ENCODE data around the gene OR14C36. TPM values are rescaled to one million over a fixed set of nuclear protein-coding genes. Genes with fewer than 3 reads are reported as not detected.

The OR14C36 gene
- total and polyA plus RNA-seq, 2 donors (not counting 3 experiments of a cell fraction or from before 2014, with no cell fraction given) = not detected

DNA sequence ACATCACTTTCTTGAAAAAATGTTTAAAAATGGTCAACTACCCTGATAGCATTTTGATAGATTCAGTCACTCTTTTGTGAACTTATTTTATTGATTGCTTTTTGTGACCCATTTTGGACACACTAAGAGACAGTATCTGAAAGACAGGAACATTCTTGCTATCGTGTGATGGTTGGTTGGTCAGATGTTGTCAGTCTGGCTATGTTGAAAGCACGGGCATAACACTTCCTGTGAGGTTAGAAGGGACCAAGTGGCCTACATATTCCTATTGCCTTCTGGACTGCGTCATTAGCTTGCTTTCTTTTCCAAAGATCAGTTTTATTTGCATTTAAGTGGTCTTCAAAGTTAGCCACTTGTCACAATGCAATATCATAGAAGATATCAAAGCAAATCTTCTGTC lies 28.3 kb downstream of the OR14C36 start:
- BruUV-seq (replicated peaks) = no TSS peak
- Histone ChIP-seq H3K27ac (ENCODE audit: insufficient read depth, low read depth, low read length) (no peak overlapping the region), H3K4me3 (replicated peaks in 1 of 3; ENCODE audit: insufficient read depth in 1 of 3, low read depth in 1 of 3, low read length in 3 of 3) (no peak overlapping the region), H3K79me2 (ENCODE audit: control insufficient read depth, insufficient read depth, low read length) (no peaks in the 10 kb centered on the region), H2AFZ (ENCODE audit: low read depth, low read length) (no peak overlapping the region), H3K27me3 (ENCODE audit: control insufficient read depth in 2 of 2, insufficient read depth in 2 of 2, low read length in 2 of 2) (no peaks in the 10 kb centered on the region), H3K4me2 (ENCODE audit: insufficient read depth, low read length) (no peak overlapping the region), H3K9me1 (replicated peaks; ENCODE audit: control insufficient read depth, extremely low read depth, insufficient read depth, low read length) (no peaks in the 10 kb centered on the region), H3K36me3 (ENCODE audit: control insufficient read depth in 2 of 2, extremely low read depth in 1 of 2, insufficient read depth in 2 of 2, low read length in 2 of 2) (no peaks in the 10 kb centered on the region), H3K4me1 (ENCODE audit: control insufficient read depth, extremely low read depth, insufficient read depth, low read length) (no peaks in the 10 kb centered on the region), H3K9me3 (replicated peaks; ENCODE audit: control insufficient read depth, insufficient read depth, low read length) (no peaks in the 10 kb centered on the region), H4K20me1 (replicated peaks; ENCODE audit: control insufficient read depth, extremely low read depth, insufficient read depth, low read length) (no peaks in the 10 kb centered on the region), H3K9ac (replicated peaks; ENCODE audit: extremely low read depth, insufficient read depth, low read length) (no peak overlapping the region)
- intact Hi-C loops (cut with micrococcal nuclease) = no loop called here
- TF ChIP-seq GATA2 (IDR thresholded peaks at IDR 0.05; ENCODE audit: insufficient read depth, insufficient read length, low read depth, low read length) = no peak
- TF ChIP-seq POLR2A (IDR thresholded peaks at IDR 0.05; ENCODE audit: low read depth, low read length) = no peak
- TF ChIP-seq MYC (IDR thresholded peaks at IDR 0.05; ENCODE audit: low read depth, low read length) = no peak
- FAIRE-seq (no peak), DNase-seq (ENCODE audit: low read depth, low spot score) (no peak)
- POLR2A ChIA-PET = no interaction called here
- dilution Hi-C loops (cut with MboI; ENCODE audit: extremely low pct_ligation_motif_present, low sequenced_read_pairs) = no loop called here
- CTCF ChIA-PET = no interaction called here

- Histone ChIP-seq H3K4me1 (ENCODE audit: control insufficient read depth, extremely low read depth, insufficient read depth, low read length) (no peaks in the 10 kb centered on the region), H3K4me2 (ENCODE audit: insufficient read depth, low read length) (no peak overlapping the region), H3K9ac (replicated peaks; ENCODE audit: extremely low read depth, insufficient read depth, low read length) (no peak overlapping the region), H3K27ac (ENCODE audit: insufficient read depth, low read depth, low read length) (no peak overlapping the region), H3K9me3 (replicated peaks; ENCODE audit: control insufficient read depth, insufficient read depth, low read length) (no peaks in the 10 kb centered on the region), H3K9me1 (replicated peaks; ENCODE audit: control insufficient read depth, extremely low read depth, insufficient read depth, low read length) (no peaks in the 10 kb centered on the region), H3K27me3 (ENCODE audit: control insufficient read depth in 2 of 2, insufficient read depth in 2 of 2, low read length in 2 of 2) (no peaks in the 10 kb centered on the region), H3K79me2 (ENCODE audit: control insufficient read depth, insufficient read depth, low read length) (no peaks in the 10 kb centered on the region), H4K20me1 (replicated peaks; ENCODE audit: control insufficient read depth, extremely low read depth, insufficient read depth, low read length) (no peaks in the 10 kb centered on the region), H3K4me3 (replicated peaks in 1 of 3; ENCODE audit: insufficient read depth in 1 of 3, low read depth in 1 of 3, low read length in 3 of 3) (no peak overlapping the region), H2AFZ (ENCODE audit: low read depth, low read length) (no peak overlapping the region), H3K36me3 (ENCODE audit: control insufficient read depth in 2 of 2, extremely low read depth in 1 of 2, insufficient read depth in 2 of 2, low read length in 2 of 2) (no peaks in the 10 kb centered on the region)
- ChIA-PET POLR2A (no interaction called here), CTCF (no interaction called here)
- TF ChIP-seq POLR2A (IDR thresholded peaks at IDR 0.05; ENCODE audit: low read depth, low read length) = no peak
- TF ChIP-seq MYC (IDR thresholded peaks at IDR 0.05; ENCODE audit: low read depth, low read length) = no peak
- no peak for TF ChIP-seq GATA2 (IDR thresholded peaks at IDR 0.05; ENCODE audit: insufficient read depth, insufficient read length, low read depth, low read length)
- no peak for TF ChIP-seq EZH2 (IDR thresholded peaks at IDR 0.05; ENCODE audit: borderline replicate concordance, low read depth, low read length, severe bottlenecking)
- no peak for TF ChIP-seq POLR2AphosphoS5 (IDR thresholded peaks at IDR 0.05; ENCODE audit: insufficient read depth, low read depth, low read length)
- TF ChIP-seq FOS (IDR thresholded peaks at IDR 0.05; ENCODE audit: borderline replicate concordance, insufficient read depth, low read length) = no peak
- TF ChIP-seq, protein P1, sequence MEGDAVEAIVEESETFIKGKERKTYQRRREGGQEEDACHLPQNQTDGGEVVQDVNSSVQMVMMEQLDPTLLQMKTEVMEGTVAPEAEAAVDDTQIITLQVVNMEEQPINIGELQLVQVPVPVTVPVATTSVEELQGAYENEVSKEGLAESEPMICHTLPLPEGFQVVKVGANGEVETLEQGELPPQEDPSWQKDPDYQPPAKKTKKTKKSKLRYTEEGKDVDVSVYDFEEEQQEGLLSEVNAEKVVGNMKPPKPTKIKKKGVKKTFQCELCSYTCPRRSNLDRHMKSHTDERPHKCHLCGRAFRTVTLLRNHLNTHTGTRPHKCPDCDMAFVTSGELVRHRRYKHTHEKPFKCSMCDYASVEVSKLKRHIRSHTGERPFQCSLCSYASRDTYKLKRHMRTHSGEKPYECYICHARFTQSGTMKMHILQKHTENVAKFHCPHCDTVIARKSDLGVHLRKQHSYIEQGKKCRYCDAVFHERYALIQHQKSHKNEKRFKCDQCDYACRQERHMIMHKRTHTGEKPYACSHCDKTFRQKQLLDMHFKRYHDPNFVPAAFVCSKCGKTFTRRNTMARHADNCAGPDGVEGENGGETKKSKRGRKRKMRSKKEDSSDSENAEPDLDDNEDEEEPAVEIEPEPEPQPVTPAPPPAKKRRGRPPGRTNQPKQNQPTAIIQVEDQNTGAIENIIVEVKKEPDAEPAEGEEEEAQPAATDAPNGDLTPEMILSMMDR (IDR thresholded peaks at IDR 0.05; ENCODE audit: extremely low read depth in 1 of 2, insufficient read depth in 1 of 2, low read depth in 1 of 2, low read length in 2 of 2) = no peak
- TF ChIP-seq MAX (IDR thresholded peaks at IDR 0.05; ENCODE audit: insufficient read depth, insufficient read length) = no peak
- TF ChIP-seq JUN (IDR thresholded peaks at IDR 0.05; ENCODE audit: borderline replicate concordance, insufficient read depth, insufficient read length, low read depth) = no peak
- no peak for FAIRE-seq
- DNase-seq (ENCODE audit: low read depth, low spot score) = no peak
- dilution Hi-C loops (cut with MboI; ENCODE audit: extremely low pct_ligation_motif_present, low sequenced_read_pairs) = no loop called here
- intact Hi-C loops (cut with micrococcal nuclease) = no loop called here
- no TSS peak for BruUV-seq (replicated peaks)
These were observed 32.3 kb downstream of the OR14C36 start for GRCh38 chr1:248380854-248381253.

Data from endothelial cell of umbilical vein (primary cell).